D341Med (cell line): ENCODE data around the gene EHMT2.
A peak's percentile ranks its signal among the peaks of the same experiment; 100 is the strongest.
"Not testable (repeated sequence)": the region's sequence is repeated elsewhere in the genome, so short reads cannot be mapped to it uniquely, and the experiment has no call there.

Experiments
- DNase-seq: peaks from one replicate; pipeline ENCODE4 v3.0.0; 2012; ENCODE audit warnings: low spot score

Gene EHMT2

DNA sequence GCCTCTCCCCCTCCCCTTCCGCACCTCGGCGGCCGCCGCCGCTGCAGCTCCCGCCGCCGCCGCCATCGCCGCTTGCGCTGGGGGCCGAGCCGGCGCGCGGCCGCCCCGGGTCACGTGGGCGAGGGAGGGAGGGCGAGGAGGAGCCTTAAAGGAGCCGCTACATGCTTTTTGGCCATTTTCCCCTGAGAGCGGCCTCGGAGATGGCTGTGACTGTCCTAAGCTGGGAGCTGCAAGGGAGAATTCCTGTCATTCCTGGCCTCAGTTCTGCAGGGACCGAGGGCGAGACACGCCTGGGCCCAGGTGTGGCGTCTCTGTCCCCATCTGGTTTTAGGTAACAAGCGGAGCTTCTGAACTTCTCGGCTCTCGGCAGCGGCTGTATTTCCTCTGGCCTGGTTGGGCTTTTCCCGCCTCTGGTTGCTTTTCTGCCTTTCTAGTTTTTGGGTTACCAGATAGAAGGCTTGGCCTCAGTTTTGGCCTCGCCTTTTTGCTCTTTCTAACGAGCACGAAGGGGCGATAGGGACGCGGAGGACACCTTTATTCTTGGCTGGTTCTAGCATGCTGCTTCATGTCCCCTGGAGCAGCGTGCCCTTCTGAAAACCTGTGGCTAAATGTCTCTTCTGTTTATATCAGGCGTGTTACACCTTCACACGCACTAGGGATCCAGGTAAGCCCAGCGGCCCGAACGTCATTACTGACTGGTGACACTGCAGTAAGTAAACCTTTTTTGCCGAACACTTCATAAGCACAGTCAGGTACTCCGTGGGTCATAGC is at the start of gene EHMT2:
Gene EHMT2 (minus strand): TSS at position 87 of the 771 bp plus-strand sequence. CDS start 21 bp downstream, at position 66.
- DNase-seq = peak; percentile 95

DNA sequence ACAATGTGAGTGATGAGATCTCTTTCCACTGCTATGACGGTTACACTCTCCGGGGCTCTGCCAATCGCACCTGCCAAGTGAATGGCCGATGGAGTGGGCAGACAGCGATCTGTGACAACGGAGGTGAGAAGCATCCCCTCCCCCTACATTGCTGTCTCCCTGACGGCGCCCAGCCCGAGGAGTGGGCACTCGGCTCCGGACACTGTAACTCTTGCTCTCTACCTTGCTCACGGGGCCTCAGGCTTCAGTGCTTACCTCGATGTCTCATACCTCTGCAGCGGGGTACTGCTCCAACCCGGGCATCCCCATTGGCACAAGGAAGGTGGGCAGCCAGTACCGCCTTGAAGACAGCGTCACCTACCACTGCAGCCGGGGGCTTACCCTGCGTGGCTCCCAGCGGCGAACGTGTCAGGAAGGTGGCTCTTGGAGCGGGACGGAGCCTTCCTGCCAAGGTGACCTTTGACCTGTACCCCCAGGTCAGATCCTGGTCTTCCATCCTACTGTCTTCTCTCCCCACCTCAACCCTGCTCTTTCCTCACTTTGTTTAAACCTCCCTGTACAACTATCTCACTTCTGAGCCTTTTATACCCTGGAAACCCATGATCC is 49.7 kb upstream of the EHMT2 start:
- no peak for DNase-seq

DNA sequence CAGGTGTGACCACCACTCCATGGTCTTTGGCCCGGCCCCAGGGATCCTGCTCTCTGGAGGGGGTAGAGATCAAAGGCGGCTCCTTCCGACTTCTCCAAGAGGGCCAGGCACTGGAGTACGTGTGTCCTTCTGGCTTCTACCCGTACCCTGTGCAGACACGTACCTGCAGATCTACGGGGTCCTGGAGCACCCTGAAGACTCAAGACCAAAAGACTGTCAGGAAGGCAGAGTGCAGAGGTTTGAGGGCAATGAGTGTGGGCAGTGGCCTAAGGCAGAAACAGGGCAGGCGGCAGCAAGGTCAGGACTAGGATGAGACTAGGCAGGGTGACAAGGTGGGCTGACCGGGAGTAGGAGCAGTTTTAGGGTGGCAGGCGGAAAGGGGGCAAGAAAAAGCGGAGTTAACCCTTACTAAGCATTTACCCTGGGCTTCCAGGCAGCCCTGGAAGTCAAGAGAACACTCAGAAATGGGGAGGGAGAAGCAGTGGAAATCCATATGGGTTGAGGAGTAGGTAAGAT is 48.9 kb upstream of the EHMT2 start:
- DNase-seq = no peak

DNA sequence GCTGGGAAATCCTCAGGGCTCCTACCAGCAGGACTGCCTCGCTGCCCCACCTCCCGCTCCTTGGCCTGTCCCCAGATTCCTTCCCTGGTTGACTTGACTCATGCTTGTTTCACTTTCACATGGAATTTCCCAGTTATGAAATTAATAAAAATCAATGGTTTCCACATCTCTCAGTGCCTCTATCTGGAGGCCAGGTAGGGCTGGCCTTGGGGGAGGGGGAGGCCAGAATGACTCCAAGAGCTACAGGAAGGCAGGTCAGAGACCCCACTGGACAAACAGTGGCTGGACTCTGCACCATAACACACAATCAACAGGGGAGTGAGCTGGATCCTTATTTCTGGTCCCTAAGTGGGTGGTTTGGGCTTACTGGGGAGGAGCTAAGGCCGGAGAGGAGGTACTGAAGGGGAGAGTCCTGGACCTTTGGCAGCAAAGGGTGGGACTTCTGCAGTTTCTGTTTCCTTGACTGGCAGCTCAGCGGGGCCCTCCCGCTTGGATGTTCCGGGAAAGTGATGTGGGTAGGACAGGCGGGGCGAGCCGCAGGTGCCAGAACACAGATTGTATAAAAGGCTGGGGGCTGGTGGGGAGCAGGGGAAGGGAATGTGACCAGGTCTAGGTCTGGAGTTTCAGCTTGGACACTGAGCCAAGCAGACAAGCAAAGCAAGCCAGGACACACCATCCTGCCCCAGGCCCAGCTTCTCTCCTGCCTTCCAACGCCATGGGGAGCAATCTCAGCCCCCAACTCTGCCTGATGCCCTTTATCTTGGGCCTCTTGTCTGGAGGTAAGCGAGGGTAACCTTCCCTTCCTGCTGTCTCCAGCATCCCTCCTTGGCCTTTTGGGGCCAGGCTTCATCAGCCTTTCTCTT is 48.2 kb upstream of the EHMT2 start, which contains the start of gene CFB:
Gene CFB (plus strand): TSS at position 589 of the 863 bp plus-strand sequence. CDS start 127 bp downstream, at position 716.
- DNase-seq = no peak

DNA sequence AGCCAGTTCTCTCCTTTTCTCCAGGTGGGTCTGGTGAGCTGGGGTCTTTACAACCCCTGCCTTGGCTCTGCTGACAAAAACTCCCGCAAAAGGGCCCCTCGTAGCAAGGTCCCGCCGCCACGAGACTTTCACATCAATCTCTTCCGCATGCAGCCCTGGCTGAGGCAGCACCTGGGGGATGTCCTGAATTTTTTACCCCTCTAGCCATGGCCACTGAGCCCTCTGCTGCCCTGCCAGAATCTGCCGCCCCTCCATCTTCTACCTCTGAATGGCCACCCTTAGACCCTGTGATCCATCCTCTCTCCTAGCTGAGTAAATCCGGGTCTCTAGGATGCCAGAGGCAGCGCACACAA is 47.6 kb upstream of the EHMT2 start:
- no peak for DNase-seq

DNA sequence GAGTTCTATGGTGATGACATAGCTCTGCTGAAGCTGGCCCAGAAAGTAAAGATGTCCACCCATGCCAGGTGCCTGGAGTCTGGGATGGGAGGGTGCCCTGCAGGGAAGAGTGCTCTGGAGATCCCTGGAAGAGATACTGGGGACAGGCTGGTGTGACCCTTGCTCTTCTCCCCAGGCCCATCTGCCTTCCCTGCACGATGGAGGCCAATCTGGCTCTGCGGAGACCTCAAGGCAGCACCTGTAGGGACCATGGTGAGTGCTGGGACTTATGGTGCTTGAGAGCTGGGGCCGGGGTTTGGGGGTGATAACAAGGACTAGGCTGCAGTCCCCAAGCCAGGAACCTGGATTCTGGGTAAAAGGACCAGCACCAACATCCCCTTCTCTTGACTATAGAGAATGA is 46.2 kb upstream of the EHMT2 start:
- DNase-seq = no peak

DNA sequence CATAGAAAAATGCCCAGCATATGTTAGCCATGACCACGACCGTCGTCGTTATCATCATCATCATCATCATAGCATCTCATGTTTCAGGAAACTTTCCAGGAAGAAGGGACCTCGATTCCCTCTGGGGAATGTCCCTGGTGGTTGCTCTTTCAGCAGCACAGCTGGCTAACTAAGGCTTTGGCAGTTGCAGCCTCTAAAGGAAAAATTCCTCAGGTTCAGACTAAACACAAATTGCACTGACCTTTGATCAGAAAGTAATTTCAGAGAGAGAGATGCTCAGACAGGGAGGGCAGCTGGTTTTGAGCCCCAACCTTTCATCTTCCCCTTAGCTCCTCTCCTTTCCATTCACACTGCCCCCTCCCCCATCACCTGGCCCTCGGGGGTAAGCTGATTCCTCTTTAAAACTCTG is 42.8 kb upstream of the EHMT2 start:
- no peak for DNase-seq

DNA sequence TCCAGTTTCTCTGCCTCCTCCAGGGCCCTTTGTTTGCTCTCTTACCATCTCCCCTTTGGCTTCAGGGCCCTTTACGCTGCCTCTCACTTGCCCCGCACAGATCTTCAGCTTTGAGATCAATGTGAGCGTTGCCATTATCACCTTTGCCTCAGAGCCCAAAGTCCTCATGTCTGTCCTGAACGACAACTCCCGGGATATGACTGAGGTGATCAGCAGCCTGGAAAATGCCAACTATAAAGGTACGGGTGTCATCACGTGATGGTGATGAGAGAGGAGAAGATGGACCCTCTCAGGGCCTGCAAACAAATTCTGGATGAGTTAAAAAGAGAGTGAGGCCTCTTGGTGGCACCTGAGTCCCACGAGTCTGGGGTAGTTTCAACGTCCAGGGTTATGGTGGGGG is 38.3 kb upstream of the EHMT2 start:
- no peak for DNase-seq

DNA sequence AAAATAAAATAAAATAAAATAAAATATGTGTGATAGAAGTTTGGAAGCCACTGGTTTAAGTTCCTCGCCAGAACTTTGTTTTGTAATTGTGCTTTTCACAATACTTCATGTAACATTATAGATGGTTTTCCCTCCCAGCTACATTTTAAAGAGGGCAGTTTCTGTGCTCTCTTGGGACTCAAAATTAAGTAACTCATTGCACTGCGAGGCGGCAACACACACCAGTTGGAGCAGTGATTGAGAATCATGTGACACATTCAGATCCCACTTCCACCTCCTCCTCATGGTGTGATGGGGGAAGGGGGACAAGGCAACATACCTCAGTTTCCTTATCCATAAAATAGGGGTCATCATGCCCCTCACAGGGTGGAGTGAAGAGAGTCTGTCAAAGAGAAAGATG is 37.5 kb upstream of the EHMT2 start:
- DNase-seq = no peak

DNA sequence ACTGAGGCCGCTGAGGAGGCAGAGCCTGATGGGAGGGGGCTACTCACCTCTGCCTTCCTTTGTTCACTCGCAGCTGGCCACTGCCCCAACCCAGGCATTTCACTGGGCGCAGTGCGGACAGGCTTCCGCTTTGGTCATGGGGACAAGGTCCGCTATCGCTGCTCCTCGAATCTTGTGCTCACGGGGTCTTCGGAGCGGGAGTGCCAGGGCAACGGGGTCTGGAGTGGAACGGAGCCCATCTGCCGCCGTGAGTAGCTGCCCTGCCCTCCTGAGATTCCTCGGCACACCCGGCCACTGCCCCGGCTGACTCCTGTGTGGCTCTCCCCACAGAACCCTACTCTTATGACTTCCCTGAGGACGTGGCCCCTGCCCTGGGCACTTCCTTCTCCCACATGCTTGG is 36.0 kb upstream of the EHMT2 start:
- DNase-seq = no peak

DNA sequence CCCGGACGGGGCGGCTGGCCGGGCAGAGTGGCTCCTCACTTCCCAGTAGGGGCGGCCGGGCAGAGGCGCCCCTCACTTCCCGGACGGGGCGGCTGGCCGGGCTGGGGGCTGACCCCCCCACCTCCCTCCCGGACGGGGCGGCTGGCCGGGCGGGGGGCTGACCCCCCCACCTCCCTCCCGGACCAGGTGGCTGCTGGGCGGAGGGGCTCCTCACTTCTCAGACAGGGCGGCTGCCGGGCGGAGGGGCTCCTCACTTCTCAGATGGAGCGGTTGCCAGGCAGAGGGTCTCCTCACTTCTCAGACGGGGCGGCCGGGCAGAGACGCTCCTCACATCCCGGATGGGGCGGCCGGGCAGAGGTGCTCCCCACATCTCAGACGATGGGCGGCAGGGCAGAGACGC is 34.6 kb upstream of the EHMT2 start:
- DNase-seq = not testable (repeated sequence)

DNA sequence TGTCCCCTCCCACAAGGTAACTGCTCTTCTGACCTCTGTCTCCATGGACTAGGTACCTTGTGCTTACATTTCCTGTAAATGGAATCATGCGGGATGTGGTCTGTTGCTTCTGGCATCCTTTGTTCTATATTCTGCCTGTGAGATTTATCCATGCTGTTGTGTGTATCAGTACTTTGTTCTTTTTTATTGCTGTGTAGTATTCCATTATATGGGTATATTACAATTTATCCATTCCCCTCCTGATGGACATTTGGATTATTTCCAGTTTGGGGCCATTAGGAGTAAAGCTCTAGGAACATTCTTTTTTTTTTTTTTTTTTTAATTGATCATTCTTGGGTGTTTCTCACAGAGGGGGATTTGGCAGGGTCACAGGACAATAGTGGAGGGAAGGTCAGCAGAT is 33.5 kb upstream of the EHMT2 start:
- no peak for DNase-seq

DNA sequence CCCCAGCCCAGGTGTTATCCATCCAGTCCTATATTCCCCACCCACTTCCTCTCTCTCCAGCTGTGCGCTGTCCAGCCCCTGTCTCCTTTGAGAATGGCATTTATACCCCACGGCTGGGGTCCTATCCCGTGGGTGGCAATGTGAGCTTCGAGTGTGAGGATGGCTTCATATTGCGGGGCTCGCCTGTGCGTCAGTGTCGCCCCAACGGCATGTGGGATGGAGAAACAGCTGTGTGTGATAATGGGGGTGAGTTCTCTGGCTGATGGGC is 31.1 kb upstream of the EHMT2 start:
- DNase-seq = no peak

DNA sequence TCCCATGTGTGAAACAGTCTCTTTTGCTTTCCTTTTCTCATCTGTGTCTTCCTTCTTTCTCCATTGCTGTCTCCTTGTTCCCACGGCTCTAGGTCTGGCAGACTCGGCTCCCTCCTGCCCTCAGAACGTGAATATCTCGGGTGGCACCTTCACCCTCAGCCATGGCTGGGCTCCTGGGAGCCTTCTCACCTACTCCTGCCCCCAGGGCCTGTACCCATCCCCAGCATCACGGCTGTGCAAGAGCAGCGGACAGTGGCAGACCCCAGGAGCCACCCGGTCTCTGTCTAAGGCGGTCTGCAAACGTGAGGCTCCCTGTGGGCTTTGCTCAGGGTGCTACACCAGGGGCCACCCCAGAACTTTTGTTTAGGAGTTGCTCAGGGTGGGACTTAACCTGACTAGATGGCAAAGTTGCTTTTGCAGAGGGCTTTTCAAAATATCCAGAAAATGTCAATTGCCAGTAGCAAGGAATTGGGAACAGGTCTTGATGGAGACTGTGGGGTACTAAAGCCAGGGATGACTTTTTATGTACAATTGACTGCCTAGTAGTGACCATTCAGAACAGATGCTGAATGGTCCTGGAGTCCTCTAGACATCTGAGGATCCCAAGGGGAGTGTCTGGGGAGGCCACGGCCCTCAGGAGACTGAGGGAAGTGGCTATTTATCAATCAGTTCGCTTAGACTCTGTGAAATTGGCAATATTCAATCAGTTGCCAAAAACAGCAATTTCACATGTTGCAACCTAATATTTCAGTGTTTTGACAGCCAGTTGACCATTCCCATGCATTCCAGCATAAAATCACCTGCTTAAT is 30.6 kb upstream of the EHMT2 start:
- DNase-seq = no peak

DNA sequence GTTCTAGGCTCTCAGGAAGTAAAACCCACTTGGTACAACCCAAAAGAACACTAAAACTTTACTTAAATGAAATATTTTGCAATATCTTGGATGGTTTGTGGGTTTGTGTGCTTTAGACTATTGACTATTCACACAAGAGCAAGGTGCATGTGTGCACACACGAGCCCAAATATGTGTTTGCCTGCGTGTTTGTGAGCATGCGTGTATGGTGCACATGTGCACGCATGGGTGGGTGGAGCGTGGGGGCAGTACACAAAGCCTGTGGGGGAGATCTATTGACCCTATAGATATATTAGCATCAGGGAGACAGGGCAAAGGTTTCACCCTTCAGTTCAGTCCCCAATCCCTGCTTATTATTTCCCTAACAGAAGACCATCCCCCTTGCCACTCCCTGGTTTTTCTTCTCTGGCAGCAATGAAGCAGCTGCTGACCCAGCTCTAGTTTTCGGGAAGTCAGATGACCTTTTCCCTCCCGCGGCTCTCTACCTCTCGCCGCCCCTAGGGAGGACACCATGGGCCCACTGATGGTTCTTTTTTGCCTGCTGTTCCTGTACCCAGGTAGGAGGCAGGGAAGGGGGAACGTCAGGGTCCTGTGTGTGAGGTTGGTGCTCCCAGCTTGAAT is 29.9 kb upstream of the EHMT2 start, which contains the start of gene C2:
Gene C2 (plus strand): TSS at position 476 of the 621 bp plus-strand sequence. CDS start 36 bp downstream, at position 512.
- DNase-seq = no peak

DNA sequence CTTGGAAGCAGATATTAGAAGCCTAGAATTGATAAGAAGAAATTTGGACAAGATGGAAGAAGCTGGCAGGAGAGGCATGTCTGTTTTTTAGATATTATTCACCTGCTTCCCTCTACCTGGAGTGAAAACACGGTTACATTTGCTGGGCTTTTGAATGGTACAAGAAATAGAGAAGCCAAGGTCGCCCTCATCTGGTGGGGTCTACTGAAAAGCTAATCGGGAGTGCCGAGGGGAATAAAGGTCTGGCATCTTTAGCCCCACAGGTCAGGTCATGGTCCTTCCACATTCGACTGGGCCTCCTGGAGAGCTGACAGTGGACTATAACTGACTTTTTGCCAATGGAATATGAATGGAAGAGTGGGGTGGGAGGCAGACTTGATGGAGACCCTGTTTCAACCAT is 25.4 kb upstream of the EHMT2 start:
- DNase-seq = no peak

DNA sequence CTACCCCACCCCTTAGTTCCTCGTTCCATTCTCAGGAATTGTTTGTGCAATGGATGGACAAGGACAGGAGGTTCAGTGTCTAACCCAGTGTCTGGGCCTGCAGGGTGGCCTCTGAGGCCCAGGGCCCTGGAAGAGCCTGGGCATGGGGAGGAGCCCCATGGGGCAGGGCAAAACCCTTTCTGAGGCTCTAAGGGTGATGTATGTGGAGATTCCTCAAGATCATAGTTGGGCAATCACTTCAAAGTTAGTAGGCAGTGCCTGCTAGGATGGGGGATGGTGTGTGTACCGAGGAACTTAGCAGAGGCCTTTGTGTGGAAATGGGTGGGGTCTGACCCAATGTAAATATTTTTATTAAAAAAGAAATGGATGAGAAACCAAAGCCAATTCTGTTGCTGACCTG is 23.3 kb upstream of the EHMT2 start:
- DNase-seq = no peak

DNA sequence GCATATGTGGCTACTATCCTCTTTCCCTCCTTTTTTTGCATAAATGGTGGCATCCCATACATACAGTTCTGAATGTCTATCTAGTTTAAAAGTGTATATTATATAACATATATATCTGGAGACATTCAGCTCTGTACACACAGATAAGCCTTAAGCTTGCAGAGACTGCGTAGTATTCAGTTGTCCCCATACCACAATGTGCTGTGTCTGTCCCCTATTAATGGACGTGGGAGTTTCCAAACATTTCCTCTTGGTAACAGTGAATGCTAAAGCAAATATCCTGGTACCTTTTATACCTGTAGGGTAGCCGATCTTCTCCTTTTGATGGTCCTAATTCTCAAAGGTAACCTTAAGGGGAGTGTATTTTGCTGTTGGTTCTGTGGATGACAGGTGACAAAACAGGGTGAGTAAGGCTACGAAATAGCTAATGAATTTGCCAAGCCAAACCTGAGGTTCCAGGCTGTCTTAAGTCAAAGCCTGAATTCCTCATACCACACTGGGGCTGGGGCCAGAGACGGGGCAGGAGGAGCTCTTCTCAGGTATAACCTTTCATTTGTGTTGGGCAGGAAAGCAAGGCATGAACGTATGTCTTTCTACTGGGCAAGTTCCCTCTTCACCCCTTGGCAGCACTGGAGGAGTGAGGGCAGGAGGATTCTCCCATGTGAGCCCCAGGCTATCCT is 22.3 kb upstream of the EHMT2 start:
- no peak for DNase-seq

DNA sequence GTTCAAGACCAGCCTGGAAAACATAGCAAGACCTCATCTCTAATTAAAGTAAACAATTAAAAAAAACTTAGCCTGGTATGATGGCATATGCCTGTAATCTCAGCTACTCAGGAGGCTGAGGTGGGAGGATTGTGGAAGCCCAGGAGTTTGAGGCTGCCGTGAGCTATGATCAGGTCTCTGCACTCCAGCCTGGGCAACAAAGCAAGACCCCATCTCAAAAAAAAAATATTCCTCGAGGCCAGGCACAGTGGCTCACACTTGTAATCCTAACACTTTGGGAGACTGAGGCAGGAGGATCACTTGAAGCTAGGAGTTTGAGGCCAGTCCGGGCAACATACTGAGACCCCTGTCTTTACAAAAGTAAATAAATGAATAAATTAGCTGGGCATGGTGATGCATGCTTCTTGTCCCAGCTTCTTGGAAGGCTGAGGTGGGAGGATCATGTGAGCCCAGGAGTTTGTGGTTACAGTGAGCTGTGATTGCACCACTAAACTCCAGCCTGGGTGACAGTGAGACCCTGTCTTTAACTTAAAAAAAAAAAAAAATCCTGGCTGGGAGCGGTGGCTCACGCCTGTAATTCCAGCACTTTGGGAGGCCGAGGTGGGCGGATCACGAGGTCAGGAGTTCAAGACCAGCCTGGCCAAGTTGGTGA is 20.7 kb upstream of the EHMT2 start:
- DNase-seq = no peak

DNA sequence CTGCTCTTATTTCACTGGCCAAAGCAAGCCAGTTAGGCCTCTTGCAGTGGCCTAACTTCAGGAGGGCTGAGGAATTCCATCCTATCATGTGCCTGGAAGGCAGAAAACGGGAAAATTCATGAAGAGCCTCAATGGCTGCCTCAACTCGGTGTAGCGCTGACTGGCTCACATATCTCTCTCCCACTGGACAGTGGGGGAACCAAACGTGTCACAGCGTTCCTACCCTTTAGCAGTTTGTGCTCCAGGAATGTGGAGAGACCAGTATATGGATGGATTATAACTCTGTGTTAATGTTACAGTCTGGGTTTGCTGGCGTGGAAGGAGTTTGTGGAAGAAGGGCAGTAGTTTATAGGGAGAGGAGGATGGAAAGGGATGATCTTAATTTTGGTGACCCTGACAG is 18.3 kb upstream of the EHMT2 start:
- no peak for DNase-seq
